ENCODE results near the gene TULP3.

The TULP3 gene

GRCh38 chr12:2877953-2878732, 12.5 kb upstream of the TULP3 start:
- no peak for DNase-seq

- no peak for DNase-seq
These were observed 10.8 kb upstream of the TULP3 start for GRCh38 chr12:2879853-2880252.

DNA sequence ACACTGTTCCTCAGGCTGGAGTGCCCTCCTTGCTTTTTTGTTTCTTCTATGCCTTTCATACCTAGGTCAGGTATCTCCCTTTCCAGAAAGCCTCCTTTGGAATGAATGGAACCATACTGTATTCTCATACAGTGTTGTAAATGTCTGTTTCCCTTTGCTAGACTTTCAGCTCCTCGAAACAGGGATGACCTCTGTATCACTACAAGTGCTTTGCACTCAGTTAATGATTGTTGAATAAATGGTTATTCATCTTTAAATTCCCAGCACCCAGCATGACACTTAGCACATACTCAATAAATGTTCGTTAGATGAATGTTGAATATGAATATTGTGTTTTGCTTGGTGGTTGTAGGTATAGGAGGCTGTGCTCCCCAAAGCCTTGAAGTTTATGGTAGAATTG, 5.9 kb upstream of the TULP3 start:
- no peak for DNase-seq

DNA sequence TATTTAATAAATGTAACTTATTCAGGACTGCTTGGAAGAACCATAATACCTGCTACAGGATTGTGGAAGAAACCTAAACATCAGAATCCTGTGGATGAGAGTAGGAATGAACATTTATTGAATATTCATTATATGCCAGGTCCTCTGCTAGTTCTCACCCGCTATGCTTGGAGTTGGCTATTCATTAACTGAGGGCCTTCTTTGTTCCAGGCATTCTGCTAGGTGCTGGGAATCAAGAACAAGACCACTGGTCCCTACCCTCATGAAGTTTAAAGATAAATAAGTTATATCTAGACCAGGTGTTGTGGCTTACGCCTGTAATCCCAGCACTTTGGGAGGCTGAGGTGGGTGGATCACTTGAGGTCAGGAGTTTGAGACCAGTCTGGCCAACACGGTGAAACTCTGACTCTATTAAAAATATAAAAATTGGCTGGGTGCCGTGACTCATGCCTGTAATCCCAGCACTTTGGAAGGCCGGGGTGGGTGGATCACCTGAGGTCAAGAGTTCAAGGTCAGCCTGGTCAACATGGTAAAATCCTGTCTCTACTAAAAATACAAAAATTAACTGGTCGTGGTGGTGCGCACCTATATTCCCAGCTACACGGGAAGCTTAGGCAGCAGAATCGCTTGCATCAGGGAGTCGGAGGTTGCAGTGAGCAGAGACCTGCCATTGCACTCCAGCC, 3.8 kb upstream of the TULP3 start:
- no peak for DNase-seq

- no peak for DNase-seq
These were observed 697 bp upstream of the TULP3 start for GRCh38 chr12:2890001-2890387.

DNA sequence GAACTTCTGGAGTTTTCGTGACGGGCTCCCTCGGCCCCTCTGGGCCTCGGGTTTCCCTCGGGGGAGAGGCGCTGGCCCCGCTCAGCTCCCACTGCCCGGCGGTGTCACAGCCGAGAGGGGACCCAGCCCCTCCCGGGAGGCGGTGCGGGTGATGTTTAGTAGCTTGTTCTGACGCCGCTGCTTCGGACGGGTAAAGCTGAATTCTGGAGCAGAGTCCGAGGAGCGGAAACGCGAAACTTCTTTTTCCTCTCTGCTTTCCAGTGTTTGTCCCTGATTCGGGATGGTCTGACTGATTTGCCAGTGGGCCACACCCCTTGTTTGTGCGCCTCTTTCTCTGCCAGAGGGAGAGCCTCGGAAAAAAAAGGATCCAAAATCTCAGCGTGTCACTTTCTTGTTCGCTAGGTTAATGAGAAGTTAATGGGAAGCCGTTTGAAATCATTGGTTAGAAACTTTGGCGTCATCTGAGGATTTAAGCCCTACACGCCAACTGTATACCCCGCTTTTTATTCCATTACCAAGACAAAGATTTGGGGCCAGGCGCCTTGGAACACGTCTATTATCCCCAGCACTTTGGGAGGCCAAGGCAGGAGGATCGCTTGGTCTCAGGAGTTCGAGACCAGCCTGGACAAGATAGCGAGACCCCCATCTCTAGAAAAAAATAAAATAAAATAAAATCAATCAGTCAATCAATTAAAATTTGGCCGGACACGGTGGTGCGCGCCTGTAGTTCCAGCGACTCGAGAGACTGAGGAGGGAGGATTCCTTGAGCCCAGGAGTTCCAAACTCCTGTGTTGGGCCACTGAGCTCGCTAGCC, 756 bp downstream of the TULP3 start:
- DNase-seq: no peak

GRCh38 chr12:2892246-2892645, 1.6 kb downstream of the TULP3 start:
- no peak for DNase-seq

DNA sequence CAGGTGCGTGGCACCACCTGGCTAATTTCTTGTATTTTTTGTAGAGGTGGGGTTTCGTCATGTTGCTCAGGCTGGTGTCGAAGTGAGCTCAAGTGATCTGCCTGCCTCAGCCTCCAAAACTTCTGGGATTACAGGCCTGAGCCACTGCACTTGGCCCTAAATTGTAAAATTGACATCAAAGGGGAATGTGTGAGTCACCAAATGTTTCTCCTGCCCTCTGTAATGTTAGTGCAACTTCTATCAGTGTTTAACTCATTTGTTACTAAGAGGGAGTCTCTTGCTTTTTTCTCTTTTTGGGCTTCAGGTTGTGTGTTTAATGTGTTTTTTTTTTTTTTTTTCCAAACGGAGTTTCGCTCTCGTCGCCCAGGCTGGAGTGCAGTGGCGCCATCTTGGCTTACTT, 2.3 kb downstream of the TULP3 start:
- no peak for DNase-seq

GRCh38 chr12:2895051-2895451, 4.4 kb downstream of the TULP3 start:
- no peak for DNase-seq

DNA sequence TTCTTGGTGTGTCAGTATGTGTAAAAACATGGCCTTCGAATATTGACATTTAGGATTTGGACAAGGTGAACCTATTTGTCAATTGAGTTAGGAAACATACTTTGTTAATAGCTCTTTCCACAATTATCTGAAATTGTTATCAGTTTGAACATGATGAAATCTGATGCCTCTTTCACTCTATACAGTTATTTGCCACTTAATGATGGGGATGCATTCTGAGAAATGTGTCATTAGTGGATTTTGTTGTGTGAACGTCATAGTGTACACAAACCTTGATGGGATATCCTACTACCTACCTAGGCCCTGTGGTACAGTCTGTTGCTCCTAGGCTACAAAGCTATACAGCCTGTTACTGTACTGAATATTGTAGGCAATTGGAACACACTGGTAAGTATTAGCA, 4.8 kb downstream of the TULP3 start:
- no peak for DNase-seq

DNA sequence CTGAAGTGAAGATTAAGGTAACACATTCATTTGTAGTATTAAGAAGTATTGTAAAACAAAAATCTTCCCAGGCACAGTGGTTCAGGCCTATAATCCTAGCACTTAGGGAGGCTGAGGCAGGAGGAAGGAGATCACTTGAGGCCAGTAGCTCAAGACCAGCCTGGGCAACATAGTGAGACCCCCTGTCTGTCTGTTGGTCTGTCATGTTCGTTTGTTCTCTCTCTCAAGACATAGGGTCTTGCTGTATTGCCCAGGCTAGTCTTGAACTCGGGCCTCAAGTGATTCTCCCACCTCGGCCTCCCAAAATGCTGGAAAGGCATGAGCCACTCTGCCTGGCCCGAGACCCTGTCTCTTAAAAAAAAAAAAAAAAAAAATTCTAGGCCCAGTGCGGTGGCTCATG, 6.7 kb downstream of the TULP3 start:
- no peak for DNase-seq

GRCh38 chr12:2900642-2901041, 10.0 kb downstream of the TULP3 start:
- DNase-seq: no peak

DNA sequence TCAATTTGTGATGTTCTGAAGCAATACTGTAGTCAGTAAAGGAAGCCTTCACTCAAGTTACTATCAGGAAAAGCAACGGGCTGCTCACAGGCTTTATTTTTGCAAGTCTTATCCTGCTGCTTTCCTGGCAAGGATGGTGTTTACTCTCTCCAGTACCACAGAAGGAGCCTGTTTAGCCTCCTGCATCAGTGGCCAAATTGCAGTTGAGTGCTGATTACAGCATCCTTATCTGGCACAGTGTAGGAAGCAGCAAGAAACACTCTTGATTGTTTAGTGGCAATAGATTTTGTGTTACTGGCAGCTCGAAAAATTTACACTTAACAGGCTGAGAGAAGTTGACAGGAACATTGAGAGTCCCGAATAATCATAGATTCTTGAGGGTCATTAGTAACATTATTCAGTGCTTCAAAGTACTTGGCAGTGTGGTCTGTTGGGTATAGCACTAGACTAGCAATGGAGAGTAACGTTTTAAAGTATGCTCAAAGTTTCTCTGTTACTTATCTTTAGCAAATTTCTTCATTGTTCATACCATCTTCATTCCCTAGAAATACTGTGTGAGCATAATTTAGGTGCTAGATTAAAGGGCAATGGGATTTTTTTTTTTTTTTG, 11.7 kb downstream of the TULP3 start:
- peak; percentile 95 to 99 for DNase-seq

GRCh38 chr12:2904260-2904659, 13.6 kb downstream of the TULP3 start:
- DNase-seq: no peak

DNA sequence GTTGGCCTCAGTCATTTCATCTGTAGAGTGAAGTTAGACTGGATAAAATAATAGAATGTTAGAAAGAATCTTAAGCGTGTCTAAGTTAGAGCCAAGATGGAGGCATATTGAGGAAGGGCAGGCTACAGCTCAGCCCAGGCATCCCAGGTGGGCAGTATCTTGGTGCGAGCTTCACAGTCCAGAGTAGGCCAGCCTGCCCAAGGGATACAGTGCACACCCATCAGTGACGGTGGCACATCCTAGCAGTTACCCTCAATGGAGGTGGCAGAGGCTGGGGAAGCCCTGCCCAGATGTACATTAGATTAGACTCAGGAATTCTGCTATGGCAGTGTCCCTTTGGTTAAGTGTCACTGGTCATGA, 21.5 kb downstream of the TULP3 start:
- DNase-seq: no peak

DNA sequence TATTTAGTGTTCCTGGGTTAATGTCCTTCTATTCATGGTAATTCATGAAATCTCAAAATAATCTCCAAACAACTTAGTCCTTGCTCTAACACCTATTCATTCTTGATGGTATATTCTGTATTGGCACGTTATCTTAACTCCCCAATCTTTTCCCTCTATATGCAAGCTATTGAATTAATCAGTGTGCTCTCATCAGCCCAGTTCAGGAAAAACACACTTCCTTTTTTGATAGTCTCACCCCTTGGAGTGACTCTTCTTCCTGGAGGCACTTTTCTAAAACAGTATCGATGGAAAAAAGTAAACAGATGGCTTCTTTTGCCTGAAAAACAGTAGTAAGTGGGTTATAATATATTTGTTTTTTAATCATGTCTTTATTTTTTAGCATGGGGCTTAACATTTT, 28.6 kb downstream of the TULP3 start:
- no peak for DNase-seq

DNA sequence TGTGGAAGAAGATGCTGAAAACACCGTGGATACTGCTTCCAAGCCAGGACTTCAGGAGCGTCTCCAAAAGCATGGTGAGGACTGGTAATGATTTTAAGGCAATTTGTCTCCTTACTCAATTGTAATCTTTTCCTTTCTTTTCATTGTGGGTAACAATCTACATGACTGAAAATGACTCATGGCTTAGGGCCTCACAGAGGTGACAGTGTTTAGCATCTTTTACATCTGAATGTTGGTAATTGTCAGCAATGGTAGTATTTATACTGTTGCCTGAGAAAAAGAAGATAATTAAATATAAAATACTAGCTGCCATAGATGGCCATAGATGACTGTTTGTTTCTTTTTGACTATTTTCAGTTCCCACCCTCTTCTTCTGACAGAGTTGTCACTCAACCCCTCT, 31.6 kb downstream of the TULP3 start:
- DNase-seq: no peak

GRCh38 chr12:2923057-2923456, 32.4 kb downstream of the TULP3 start:
- DNase-seq: no peak

DNA sequence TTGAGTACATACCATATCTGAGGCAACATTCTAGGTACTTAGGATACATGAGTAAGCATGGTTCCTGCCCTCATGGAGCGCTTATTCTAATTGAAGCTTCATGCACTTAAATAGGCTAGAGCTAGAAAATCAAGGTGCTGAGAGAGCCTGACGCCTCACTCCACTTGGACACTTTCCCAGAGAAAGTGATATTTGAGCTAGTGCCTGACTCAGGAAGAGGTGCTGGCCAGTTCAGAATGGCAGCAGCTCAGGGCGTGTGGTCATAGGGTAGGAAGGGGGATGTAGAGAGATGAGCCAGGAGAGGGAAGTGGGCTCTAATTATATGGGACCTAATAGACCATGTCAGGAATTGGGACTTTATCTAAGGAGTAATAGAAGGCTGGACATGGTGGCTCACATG, 33.3 kb downstream of the TULP3 start:
- no peak for DNase-seq

GRCh38 chr12:2925322-2925995, 34.8 kb downstream of the TULP3 start:
- no peak for DNase-seq

DNA sequence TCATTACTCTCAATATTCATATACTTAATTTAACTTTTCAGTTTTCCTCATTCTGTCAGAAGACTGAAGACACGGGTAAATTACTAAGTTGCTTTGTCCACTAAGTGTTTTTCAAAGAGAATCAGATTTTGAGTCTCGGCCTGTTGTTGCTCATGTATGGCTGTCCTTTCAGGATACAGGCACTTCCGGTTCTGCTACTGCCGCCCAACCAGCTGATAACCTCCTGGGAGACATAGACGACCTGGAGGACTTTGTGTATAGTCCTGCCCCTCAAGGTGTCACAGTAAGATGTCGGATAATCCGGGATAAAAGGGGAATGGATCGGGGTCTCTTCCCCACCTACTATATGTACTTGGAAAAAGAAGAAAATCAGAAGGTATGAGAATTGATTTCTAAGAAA, 40.2 kb downstream of the TULP3 start:
- no peak for DNase-seq

DNA sequence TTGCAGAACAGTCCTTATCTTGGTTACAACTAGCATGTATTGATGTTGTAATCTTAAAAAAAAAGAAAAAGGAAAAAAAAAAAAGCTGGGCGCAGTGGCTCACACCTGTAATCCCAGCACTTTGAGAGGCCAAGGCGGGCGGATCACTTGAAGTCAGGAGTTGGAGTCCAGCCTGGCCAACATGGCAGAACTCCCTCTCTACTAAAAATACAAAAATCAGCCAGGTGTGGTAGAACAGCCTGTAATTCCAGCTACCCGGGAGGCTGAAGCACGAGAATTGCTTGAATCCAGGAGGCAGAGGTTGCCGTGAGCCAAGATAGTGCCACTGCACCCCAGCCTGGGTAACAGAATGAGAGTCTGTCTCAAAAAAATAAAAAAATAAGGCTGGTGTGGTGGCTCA, 42.9 kb downstream of the TULP3 start:
- no peak for DNase-seq

DNA sequence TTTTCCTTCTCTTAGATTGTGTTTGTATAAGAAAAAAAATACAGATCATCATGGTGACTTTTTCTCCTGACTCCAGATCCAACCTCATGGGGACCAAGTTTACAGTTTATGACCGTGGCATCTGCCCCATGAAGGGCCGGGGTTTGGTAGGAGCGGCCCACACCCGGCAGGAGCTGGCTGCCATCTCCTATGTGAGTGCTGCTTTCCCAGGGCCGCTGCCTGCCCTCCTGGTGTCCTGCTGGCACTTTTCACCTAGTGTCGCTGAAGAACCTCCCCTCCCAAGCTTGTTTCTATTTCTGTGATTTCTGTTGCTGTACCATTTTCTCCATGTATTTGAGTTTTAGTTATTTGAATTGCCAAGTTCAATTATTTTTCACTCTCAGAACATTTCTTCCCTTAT, 43.7 kb downstream of the TULP3 start:
- DNase-seq: no peak
